ENCODE results near the gene FAM118A. TPM values are rescaled to one million over a fixed set of nuclear protein-coding genes. Genes with fewer than 3 reads are reported as not detected.

The FAM118A gene
- total and polyA plus RNA-seq, 9 donors: 21.9 to 57.8 (median 30.0) TPM

DNA sequence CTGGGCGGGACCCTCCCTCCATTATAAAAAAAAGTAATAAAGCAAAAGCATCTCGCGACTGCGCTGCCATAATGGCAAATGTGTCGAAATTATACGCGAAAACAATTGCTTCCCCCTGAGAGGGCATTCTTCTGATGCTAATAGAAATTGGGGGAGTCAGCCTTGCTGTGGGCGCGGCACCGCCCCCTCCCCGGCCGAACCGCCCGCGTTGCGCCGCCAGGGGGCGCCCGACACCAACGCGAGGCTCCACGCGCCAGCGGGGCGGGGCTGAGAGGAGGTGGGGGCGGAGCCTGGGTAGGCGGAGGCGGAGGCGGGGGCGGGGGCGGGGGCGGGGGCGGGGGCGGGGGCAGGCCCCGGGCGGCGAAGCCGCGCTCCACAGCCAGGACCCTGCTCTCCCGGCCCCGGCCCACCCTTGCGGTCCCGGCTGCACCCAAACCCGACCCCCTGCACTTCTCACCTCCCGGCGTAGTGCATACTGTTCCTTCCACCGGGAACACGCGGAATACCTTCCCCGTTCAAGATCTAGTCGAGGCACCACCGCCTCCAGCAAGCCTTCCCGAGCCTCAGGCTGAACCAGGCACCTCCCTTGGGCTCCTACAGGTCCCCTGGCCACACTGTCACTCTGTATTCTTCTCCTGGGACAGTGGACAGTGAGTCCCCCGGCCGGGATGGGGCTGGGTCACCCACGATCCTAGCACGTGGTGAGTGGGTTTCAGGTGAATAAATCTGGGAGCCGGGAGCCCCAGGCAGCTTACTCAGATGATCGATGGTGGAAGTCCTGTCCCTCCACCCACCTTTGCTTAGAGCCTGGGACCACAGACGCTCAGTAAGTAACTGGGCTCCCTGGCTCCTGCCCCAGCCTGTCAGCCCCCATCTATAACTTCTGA lies 40.5 kb upstream of the FAM118A start:
- H3K36me3 ChIP-seq: no peaks in the 10 kb centered on the region
- intact Hi-C loops (cut with DNase I): loop anchor here (1.0 to 10.0 kb wide), 5 partner anchors 164 to 284 kb away; no protein-coding TSS in a partner anchor
- 2 to 4% (median 4%) methylated on average over 33 to 55 of the region's 60 CpGs for WGBS, 3 donors
- H3K4me3 ChIP-seq: peak overlapping the region; percentile 53
- peak; percentile 78 to 92 (median 91) for TF ChIP-seq CTCF (IDR thresholded peaks at IDR 0.05)
- TF ChIP-seq EP300 (IDR thresholded peaks at IDR 0.05): no peak
- H3K4me1 ChIP-seq (ENCODE audit: insufficient read depth): no peaks in the 10 kb centered on the region
- H3K27me3 ChIP-seq: no peaks in the 10 kb centered on the region
- H3K27ac ChIP-seq: no peak overlapping the region
- no peaks in the 10 kb centered on the region for H3K9me3 ChIP-seq
- DNase-seq: peak; percentile 84 to 94 (median 92)

GRCh38 chr22:45270095-45271020 lies 39.4 kb upstream of the FAM118A start:
- Histone ChIP-seq H3K27ac (no peak overlapping the region), H3K27me3 (no peaks in the 10 kb centered on the region), H3K4me1 (ENCODE audit: insufficient read depth) (no peaks in the 10 kb centered on the region), H3K4me3 (no peak overlapping the region), H3K36me3 (no peaks in the 10 kb centered on the region), H3K9me3 (no peaks in the 10 kb centered on the region)
- TF ChIP-seq EP300 (IDR thresholded peaks at IDR 0.05) (no peak), CTCF (IDR thresholded peaks at IDR 0.05) (no peak), POLR2A (IDR thresholded peaks at IDR 0.05) (no peak)
- WGBS, 3 donors: 75 to 83% (median 83%) methylated on average over 16 of the region's 16 CpGs
- no peak for DNase-seq
- intact Hi-C loops (cut with DNase I): loop anchor here in 3 of 4 donors (2.0 to 5.0 kb wide), 3 partner anchors 162 to 282 kb away; no protein-coding TSS in a partner anchor

- no peak overlapping the region for H3K27ac ChIP-seq
- DNase-seq: peak in 1 of 5 donors; percentile 42
- H3K4me3 ChIP-seq: no peak overlapping the region
- no peaks in the 10 kb centered on the region for H3K9me3 ChIP-seq
- TF ChIP-seq EP300 (IDR thresholded peaks at IDR 0.05) (no peak), POLR2A (IDR thresholded peaks at IDR 0.05) (no peak), CTCF (IDR thresholded peaks at IDR 0.05) (no peak)
- no peaks in the 10 kb centered on the region for H3K36me3 ChIP-seq
- no peaks in the 10 kb centered on the region for H3K27me3 ChIP-seq
- intact Hi-C loops (cut with DNase I): loop anchor here in 3 of 4 donors (2.0 to 5.0 kb wide), 3 partner anchors 161 to 281 kb away; no protein-coding TSS in a partner anchor
- no peaks in the 10 kb centered on the region for H3K4me1 ChIP-seq (ENCODE audit: insufficient read depth)
- WGBS, 3 donors: 36 to 48% (median 46%) methylated on average over 13 of the region's 13 CpGs
These were observed 38.0 kb upstream of the FAM118A start for GRCh38 chr22:45271667-45272201.

DNA sequence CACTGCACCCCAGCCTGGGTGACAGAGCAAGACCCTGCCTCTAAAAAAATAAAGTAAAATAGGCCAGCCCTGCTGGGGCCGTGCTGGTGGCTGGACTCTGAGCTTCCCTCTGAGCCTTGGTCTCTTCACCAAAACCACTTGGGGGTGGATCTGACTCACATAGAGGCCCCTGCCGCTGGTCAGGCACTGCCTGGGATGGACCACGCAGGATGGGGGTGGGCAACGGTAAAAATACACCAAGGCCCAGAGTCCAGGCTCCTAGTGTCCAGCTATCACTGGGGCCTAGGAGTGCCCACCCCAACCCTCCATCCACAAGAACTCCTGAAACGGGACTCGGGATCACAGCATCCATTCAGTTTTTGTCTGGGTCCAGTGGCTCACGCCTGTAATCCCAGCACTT lies 37.2 kb upstream of the FAM118A start:
- Histone ChIP-seq H3K27me3 (no peaks in the 10 kb centered on the region), H3K4me3 (no peak overlapping the region), H3K27ac (no peak overlapping the region), H3K9me3 (no peaks in the 10 kb centered on the region), H3K36me3 (no peaks in the 10 kb centered on the region), H3K4me1 (ENCODE audit: insufficient read depth) (no peaks in the 10 kb centered on the region)
- DNase-seq: no peak
- 84 to 88% (median 87%) methylated on average over 7 of the region's 7 CpGs for WGBS, 3 donors
- TF ChIP-seq CTCF (IDR thresholded peaks at IDR 0.05) (no peak), POLR2A (IDR thresholded peaks at IDR 0.05) (no peak), EP300 (IDR thresholded peaks at IDR 0.05) (no peak)
- intact Hi-C loops (cut with DNase I): loop anchor here in 2 of 4 donors (5.0 kb wide), 2 partner anchors 160 to 280 kb away; no protein-coding TSS in a partner anchor
